ENCODE measurements around the gene FHL2.

DNA sequence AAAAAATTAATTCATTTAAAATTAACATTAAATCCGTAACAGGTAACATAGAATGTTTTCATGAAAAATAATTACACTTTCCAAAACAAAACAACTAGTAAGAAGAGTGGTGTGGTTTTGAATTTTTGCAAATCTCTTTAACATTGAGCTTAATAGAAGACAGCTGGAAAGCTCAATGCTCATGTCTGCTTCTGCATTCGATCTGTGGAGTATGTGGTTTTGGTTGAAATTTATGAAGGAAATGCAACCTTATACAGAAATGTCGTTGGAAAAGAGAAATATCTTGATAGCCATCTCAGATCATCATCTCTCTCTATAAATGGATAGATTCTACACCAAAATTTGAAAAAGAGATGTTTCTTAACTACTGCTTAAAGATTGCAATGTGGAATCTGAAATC lies 17.3 kb upstream of the FHL2 start:
- TF ChIP-seq POLR2AphosphoS5 (IDR thresholded peaks at IDR 0.05; ENCODE audit: insufficient read depth, low read depth, low read length), result no peak
- TF ChIP-seq, protein P1, sequence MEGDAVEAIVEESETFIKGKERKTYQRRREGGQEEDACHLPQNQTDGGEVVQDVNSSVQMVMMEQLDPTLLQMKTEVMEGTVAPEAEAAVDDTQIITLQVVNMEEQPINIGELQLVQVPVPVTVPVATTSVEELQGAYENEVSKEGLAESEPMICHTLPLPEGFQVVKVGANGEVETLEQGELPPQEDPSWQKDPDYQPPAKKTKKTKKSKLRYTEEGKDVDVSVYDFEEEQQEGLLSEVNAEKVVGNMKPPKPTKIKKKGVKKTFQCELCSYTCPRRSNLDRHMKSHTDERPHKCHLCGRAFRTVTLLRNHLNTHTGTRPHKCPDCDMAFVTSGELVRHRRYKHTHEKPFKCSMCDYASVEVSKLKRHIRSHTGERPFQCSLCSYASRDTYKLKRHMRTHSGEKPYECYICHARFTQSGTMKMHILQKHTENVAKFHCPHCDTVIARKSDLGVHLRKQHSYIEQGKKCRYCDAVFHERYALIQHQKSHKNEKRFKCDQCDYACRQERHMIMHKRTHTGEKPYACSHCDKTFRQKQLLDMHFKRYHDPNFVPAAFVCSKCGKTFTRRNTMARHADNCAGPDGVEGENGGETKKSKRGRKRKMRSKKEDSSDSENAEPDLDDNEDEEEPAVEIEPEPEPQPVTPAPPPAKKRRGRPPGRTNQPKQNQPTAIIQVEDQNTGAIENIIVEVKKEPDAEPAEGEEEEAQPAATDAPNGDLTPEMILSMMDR (IDR thresholded peaks at IDR 0.05; ENCODE audit: extremely low read depth in 1 of 2, insufficient read depth in 1 of 2, low read depth in 1 of 2, low read length in 2 of 2), result no peak
- no peak for TF ChIP-seq EZH2 (IDR thresholded peaks at IDR 0.05; ENCODE audit: borderline replicate concordance, low read depth, low read length, severe bottlenecking)
- no peak for TF ChIP-seq JUN (IDR thresholded peaks at IDR 0.05; ENCODE audit: borderline replicate concordance, insufficient read depth, insufficient read length, low read depth)
- no peak for TF ChIP-seq POLR2A (IDR thresholded peaks at IDR 0.05; ENCODE audit: low read depth, low read length)

Measured in endothelial cell of umbilical vein (primary cell).